Smooth muscle cell of the pulmonary artery (primary cell): ENCODE data around the gene TMEM266. TPM values are rescaled to one million over a fixed set of nuclear protein-coding genes. Genes with fewer than 3 reads are reported as not detected.

Experiments
- total RNA-seq: library from RNA; depleted of rRNA; stranded (reverse); fragments of >200 nt; gene quantifications from 2 replicates; pipeline ENCODE4 v1.2.3, GENCODE V29; 2014

TMEM266 gene
- 0.03 and 0.07 TPM in 2 replicates for total RNA-seq

GRCh38 chr15:76059320-76060117 is at the start of gene TMEM266:
Gene TMEM266, plus strand, starts transcription at chr15:76059985. Its CDS starts 74,279 bp downstream, at chr15:76134264.

GRCh38 chr15:76011627-76012551 is 47.9 kb upstream of the TMEM266 start, which contains the start of gene NRG4:
Gene NRG4, minus strand, starts transcription at chr15:76012424. Its CDS starts 1,194 bp downstream, at chr15:76011230.

Other genes starting within 250 kb of the TMEM266 start
- gene UBE2Q2, start 216.5 kb upstream of the TMEM266 start, total RNA-seq = 58.6 and 61.5 TPM in 2 replicates
- gene FBXO22, start 156.1 kb upstream of the TMEM266 start, total RNA-seq = 53.9 and 76.3 TPM in 2 replicates
- gene NRG4, start 47.6 kb upstream of the TMEM266 start, total RNA-seq = 0.17 and 0.20 TPM in 2 replicates